Activated naive CD4-positive, alpha-beta T cell treated with anti-CD3 and anti-CD28 coated beads, Interleukin-2, amount 50 U/mL, for 72 hours (primary cell): ENCODE data around the gene CARMIL1. TPM values are rescaled to one million over a fixed set of nuclear protein-coding genes. Genes with fewer than 3 reads are reported as not detected.
A peak's percentile ranks its signal among the peaks of the same experiment; 100 is the strongest.
"Not testable (repeated sequence)": the region's sequence is repeated elsewhere in the genome, so short reads cannot be mapped to it uniquely, and the experiment has no call there.

Source experiments
- ATAC-seq, 2 donors: fragments of 150-1000 bp; cut with Tn5 transposase; 2 replicates each; pipeline ENCODE4 v1.10.0; 2021; ENCODE audit warnings: mild to moderate bottlenecking in 2 of 2, moderate library complexity in 2 of 2
- DNase-seq, 2 donors: peaks; one replicate each; pipeline ENCODE4 v3.0.0; 2021 to 2022; ENCODE audit warnings: low spot score in 2 of 2
- H3K27ac Mint-ChIP-seq, 2 donors: one replicate each; pipeline ENCODE4 v1.8.0; 2022; ENCODE audit warnings: mild to moderate bottlenecking in 2 of 2, mixed read lengths in 2 of 2
- H3K36me3 Mint-ChIP-seq, 2 donors: one replicate each; pipeline ENCODE4 v1.8.0; 2022; ENCODE audit warnings: mixed read lengths in 2 of 2
- H3K9me3 Mint-ChIP-seq, 2 donors: one replicate each; pipeline ENCODE4 v1.8.0; 2022; ENCODE audit warnings: mixed read lengths in 2 of 2
- total RNA-seq, 2 donors: library from RNA; stranded (reverse); gene quantifications; one replicate each; pipeline ENCODE4 v1.2.3, GENCODE V29; 2022

CARMIL1 gene
- total RNA-seq, 2 donors from 2014 or later, result 5.2 to 13.4 TPM

DNA sequence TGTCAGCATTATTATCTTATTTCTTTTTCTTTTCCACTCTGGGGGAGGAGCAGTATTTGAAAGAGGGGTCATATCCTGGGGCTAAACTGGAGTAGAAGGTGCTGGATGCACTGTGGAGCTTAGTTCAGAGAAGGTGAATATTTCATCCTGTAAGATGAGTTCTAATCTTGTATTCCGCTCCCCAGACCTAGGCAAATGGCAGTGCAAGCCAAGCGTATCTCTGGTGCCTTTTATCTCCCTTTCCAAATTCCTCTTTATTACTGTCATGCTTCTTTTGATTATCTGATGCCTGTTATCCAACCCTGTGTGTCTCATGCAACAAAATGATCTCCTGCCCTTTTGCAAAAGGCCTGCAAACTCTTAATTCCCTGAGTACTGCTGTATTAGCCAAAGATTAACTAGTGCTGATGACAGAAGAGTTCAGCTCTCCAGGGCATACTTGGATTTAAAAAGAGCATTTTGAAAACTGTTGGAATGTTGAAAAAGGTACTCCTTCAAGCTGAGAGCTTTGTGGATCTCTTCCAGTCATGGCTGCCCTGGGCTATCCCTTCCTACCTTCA lies 138.0 kb downstream of the CARMIL1 start:
- Mint-ChIP-seq H3K36me3 (no peaks in the 10 kb centered on the region), H3K27ac (no peak overlapping the region), H3K9me3 (no peaks in the 10 kb centered on the region)
- no peak for DNase-seq
- ATAC-seq, result no peak

DNA sequence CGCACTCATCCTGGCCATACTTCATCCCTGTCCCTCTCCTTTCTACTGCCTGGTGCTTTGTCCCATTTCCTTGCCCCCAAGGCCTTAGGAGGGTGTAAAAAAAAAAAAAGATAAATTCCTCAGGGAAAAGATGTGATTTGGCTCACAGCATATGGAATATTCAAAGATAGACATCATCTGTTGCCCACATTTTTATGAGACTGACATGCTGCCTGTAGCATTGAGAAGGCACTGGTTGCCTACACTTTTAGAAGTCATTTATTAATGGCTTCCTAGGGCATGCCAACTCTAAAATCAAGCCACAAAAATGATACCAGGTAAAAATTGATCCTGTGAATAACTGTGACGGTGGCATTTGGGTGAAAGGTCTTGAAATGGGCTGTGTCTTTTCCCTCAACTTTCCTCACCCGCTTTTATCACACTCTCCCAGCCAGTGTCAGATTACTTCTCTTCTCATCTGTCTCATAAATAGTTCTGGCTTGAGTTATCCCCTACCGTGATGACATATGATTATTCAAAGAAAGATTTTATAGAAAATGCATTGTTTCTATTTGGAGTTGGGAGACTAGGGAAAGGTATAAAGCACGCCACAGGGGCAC lies 139.4 kb downstream of the CARMIL1 start:
- no peak for ATAC-seq
- no peaks in the 10 kb centered on the region for H3K9me3 Mint-ChIP-seq
- no peaks in the 10 kb centered on the region for H3K36me3 Mint-ChIP-seq
- no peak for DNase-seq
- no peak overlapping the region for H3K27ac Mint-ChIP-seq

DNA sequence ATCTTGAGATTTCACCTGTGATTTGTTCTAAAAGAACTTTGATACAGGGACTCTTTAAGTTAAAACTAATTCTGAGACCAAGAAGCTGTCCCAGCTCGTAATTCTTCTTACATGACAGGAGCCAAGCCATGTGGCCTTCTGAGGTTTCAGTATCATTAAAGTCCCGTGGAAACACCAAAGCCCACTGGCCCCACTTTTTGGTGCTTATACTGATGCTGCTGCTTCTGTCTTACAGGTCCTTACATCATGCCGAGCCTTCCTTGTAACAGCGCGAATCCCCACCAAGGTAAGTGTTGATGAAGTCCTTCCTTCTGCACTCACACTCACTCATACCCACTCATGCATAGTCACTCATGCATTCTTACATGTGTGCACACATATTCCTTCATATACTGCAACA lies 140.7 kb downstream of the CARMIL1 start:
- no peaks in the 10 kb centered on the region for H3K36me3 Mint-ChIP-seq
- H3K9me3 Mint-ChIP-seq, result no peaks in the 10 kb centered on the region
- no peak overlapping the region for H3K27ac Mint-ChIP-seq
- ATAC-seq (peak in 1 of 2 donors; percentile 38), DNase-seq (no peak)

DNA sequence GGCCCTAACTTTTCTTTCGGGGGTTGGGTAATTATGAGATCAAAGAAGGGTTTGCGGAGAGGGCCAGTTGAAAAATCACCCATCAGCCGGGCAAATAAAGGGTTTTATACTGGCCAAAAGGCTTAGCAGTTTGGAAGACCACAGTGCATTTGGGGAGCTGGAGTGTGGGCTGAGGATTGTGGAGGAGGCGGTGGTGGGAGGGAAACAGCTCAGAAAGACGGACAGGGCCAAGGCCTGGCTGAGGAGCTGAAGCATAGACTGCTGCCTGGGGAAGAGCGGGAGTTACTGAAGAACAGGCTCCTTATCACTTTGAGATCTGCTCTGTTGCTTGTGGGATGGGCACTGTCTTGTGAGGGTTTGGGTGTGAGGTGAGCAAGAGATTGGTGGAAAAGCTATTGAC lies 144.2 kb downstream of the CARMIL1 start:
- Mint-ChIP-seq H3K27ac (no peak overlapping the region), H3K36me3 (no peaks in the 10 kb centered on the region), H3K9me3 (no peaks in the 10 kb centered on the region)
- DNase-seq (no peak), ATAC-seq (no peak)

DNA sequence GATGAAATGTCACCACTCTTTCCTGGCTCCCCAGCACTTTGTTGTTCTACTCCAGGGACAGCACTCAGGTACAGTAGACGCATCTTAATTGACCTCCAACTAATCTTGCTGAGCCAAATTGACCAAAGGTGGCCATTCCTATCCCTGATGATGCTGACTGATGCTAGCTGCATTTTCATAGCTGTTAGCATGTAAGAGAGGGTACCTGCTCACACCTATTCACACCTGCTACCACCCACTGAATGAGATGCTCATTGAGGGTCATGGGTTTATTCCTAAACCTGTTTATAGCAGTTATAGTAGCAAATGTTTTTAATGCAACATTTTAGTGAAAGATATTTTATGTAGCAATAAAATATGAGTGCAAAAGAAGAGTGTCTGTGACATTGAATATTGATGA lies 145.1 kb downstream of the CARMIL1 start:
- no peak for ATAC-seq
- no peaks in the 10 kb centered on the region for H3K36me3 Mint-ChIP-seq
- DNase-seq, result no peak
- no peak overlapping the region for H3K27ac Mint-ChIP-seq
- H3K9me3 Mint-ChIP-seq, result no peaks in the 10 kb centered on the region

DNA sequence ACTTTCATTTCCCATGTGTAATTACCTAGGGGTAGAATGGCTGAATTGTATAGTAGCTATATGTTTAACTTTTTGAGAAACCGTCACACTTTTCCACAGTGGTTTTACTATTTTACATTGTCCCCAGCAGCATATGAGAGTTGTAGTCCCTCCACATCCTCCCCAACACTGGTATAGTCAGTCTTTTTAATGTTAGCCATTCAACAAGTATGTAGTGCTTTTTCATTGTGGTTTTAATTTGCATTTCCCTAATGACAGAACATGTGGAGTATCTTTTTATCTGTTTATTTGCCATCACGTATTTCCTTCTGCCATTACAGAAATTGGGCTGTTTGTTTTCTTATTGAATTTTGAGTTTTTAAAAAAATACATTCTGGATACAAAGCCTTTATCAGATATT lies 148.4 kb downstream of the CARMIL1 start:
- H3K27ac Mint-ChIP-seq, result no peak overlapping the region
- H3K36me3 Mint-ChIP-seq, result no peaks in the 10 kb centered on the region
- DNase-seq, result no peak
- H3K9me3 Mint-ChIP-seq, result no peaks in the 10 kb centered on the region
- no peak for ATAC-seq

DNA sequence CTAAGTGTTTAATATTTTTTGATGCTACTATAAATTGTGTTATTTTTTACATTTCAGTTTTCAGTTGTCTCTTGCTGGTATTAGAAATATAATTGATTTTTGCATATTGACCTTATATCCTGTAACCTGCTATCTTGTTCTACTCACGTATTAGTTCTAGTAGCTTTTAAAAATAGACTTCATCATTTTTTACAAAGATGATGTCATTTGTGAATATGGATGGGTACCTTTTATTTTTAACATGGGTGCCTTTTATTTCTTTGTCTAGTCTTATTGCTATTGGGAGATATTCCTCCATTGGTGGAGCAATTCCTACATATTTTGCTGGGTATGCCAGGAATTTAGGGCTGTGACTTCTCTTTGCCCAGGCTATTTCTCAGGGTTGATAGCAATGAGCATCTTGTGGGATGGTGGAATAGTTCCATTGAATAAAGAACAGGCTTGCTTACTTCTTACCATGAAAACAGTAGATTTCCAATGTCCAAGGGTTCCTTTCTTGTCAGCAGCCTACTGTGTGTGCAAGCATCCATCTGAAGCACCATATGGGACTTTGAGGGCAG lies 149.7 kb downstream of the CARMIL1 start:
- DNase-seq, result no peak
- Mint-ChIP-seq H3K36me3 (no peaks in the 10 kb centered on the region), H3K27ac (no peak overlapping the region), H3K9me3 (no peaks in the 10 kb centered on the region)
- no peak for ATAC-seq

DNA sequence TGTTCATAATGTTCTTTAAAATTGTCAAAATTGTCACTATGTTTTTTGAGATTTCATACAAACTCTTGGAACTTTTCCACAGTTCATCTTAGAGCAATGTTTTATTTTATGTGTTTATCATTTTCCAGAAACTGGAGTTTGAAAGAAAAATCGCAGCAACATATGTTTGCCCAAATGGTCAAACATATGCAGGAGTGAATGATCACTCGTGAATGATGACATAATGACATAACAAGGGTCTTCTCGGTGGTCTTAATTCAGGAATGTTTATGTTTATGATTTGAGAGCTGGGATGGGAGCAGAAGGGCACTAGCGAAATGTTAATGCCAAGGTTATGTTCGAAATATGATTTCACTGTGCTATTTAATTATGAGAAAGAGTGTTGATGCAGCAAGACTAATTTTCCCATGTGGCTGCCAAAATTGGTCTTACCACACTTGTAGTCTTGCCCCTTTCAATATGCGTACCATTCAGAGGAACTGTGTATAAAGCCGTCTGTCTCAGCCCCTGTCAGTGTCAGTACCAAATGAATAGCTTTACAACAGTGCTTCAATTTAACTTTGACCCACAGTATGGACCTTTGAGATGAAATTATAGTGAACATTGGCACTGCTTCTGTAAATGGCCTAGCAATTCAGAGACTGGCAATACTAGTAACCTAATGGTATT lies 152.3 kb downstream of the CARMIL1 start:
- H3K9me3 Mint-ChIP-seq, result no peaks in the 10 kb centered on the region
- H3K27ac Mint-ChIP-seq, result no peak overlapping the region
- no peaks in the 10 kb centered on the region for H3K36me3 Mint-ChIP-seq
- ATAC-seq (no peak), DNase-seq (no peak)

DNA sequence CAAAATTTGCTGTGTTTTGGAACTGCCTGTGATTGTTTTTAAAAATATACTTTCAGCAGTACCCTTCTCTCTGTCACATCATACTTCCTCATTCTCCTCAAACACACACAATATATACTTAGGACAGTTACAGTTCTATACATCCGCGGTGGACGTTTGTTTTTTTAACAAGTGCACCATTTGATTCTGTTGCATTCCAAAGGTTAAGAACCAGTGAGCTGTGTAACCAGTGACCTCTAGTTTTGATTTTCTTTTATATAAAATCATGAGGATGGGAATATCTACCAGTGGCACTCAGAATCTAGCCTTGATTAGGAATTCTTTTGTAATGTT lies 152.8 kb downstream of the CARMIL1 start:
- H3K9me3 Mint-ChIP-seq, result no peaks in the 10 kb centered on the region
- H3K36me3 Mint-ChIP-seq, result no peaks in the 10 kb centered on the region
- ATAC-seq, result no peak
- H3K27ac Mint-ChIP-seq, result no peak overlapping the region
- no peak for DNase-seq

DNA sequence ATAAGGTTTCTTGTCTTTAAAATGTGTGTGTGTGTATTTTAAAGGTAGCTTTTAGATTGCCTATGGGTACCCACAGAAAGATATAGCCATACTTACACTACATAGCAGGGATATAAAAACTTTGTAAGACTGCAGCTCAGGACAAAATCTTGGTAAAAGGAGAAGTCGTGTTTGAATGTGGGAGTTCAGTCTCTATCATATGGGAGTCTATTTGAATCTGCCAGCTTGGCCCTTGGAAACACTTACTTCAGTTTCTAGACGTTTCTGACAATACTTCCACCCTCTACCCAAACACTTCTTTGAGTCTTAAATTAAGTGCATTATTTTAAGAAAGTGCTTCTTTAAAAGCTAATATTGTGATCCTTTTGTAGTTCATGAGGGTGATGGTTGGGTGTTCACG lies 155.7 kb downstream of the CARMIL1 start:
- Mint-ChIP-seq H3K9me3 (no peaks in the 10 kb centered on the region), H3K27ac (no peak overlapping the region), H3K36me3 (no peaks in the 10 kb centered on the region)
- DNase-seq (no peak), ATAC-seq (no peak)

DNA sequence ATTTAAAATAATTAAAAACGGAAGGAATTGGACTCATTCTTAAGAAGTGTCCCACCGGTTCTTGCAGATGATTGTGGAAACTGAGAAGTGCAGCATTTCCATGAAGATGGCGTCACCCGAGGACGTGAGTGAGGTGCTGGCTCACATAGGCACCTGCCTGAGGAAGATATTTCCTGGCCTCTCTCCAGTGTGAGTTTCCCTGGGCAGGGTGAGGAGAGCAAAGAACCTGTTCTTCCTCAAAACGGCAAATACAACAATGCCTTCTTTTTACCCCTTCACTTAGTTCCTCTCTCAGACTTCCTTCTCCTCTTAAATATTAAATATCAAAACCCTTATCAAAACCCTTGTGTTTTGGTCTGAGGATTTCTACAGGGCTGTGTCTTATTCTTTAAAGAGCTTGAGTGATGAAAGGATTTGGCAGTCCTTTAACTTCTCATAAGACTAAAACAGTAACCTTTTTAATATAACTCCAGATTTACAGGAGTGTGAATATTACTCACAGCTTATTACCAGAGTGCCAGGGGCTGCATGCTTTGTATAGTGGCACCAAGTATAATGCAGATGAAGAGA lies 156.3 kb downstream of the CARMIL1 start:
- DNase-seq, result no peak
- Mint-ChIP-seq H3K9me3 (no peaks in the 10 kb centered on the region), H3K36me3 (no peaks in the 10 kb centered on the region), H3K27ac (peak overlapping the region in 1 of 2 donors; percentile 62)
- no peak for ATAC-seq

DNA sequence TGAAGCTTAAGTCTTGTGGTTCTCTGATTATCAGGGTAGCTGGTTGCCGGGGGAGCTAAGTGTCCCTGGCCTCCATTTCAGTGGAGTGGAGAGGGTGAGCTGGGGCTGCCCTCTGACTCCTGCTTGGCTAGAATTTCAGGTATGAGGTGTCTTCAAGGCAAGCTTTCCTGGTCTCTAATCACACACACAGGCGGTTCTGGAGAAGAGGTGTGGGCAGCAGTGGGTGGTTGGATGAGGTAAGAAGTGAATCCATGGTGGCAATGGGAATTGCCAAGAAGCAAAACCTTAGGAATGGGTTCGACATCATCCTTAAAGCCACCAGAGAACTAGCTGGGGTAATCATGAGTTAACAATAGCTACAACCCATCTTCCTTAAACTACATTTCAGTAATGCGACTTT lies 157.6 kb downstream of the CARMIL1 start:
- ATAC-seq (no peak), DNase-seq (no peak)
- Mint-ChIP-seq H3K36me3 (no peaks in the 10 kb centered on the region), H3K9me3 (no peaks in the 10 kb centered on the region), H3K27ac (no peak overlapping the region)

DNA sequence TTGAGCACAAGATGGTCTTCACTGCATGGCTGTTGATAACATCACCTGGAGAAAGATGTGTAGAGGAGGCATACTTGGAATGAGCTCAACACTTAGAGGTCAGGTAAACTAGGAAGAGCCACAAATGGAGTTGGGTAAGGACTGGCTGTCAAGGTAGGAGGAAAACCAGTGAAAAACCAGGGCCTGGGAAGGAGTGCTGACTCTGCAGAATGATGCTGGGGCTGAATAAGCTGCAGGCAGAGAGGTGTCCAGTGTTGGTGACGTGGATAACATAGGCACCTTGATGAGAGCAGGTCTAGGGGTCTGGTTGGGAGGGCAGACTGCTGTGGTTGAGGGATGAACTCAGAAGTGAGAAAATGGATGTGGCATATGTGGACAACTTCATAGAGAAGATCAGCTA lies 160.2 kb downstream of the CARMIL1 start:
- peaks cover 0 to 5% of the 10 kb centered on the region in 2 donors for H3K36me3 Mint-ChIP-seq
- ATAC-seq, result no peak
- no peaks in the 10 kb centered on the region for H3K9me3 Mint-ChIP-seq
- no peak for DNase-seq
- no peak overlapping the region for H3K27ac Mint-ChIP-seq

DNA sequence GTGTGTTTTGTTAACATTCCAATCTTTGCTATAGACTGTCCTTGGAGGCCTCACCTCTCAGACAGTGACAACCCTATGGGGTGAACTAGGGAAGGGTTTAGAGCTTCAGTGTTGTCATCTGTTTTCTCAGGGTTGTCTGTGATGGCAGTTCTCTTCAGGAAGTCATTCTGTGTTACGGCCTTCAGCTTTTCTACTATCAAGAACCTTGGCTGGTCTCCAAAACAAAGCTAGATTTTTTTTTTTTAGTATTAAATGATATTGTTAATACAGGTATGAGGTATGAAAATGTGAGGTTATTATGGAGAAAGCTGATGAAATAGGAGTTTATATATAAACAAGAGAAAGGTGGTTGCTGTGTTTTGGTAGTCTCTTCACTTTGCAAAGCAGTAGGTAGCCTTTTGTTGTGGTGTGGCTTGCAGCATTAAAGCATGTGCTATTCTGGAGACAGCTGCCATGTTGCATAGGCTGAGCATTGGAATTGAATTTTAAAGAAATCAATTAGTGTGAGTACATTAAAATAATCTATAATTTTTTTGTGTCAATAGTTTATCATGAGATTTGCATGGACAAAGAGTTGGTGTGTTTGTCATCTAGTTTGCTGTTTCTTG lies 162.6 kb downstream of the CARMIL1 start:
- peak overlapping the region; percentile 50 to 62 for H3K27ac Mint-ChIP-seq
- ATAC-seq, result peak in 1 of 2 donors; percentile 45

DNA sequence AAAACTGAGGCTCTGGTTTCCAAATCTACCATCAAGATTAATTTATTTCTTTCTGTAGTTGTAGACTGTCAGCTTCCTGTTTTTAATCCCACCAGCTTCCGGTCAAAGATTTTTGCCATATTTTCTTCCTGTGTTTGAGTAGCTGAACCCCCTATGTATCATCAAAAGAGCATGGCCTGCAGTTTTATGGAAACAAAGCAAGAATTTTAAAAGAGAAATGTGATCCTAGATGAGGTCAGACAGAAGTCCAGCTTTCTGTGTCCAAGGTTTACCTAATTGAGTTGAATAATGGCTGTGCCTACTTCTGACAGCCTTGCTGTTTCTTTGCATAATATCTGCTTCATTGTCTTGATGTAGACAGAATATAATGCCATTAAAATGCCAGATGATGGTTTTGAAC lies 163.7 kb downstream of the CARMIL1 start:
- H3K27ac Mint-ChIP-seq, result no peak overlapping the region
- DNase-seq (no peak), ATAC-seq (no peak)
- H3K9me3 Mint-ChIP-seq, result peaks cover 0 to 23% of the 10 kb centered on the region in 2 donors
- H3K36me3 Mint-ChIP-seq, result peaks cover 6 to 24% of the 10 kb centered on the region in 2 donors

More for the DNA sequence above, 162.6 kb downstream of the CARMIL1 start:
- H3K9me3 Mint-ChIP-seq, result peaks cover 0 to 15% of the 10 kb centered on the region in 2 donors
- peaks cover 6 to 17% of the 10 kb centered on the region in 2 donors for H3K36me3 Mint-ChIP-seq
- DNase-seq, result no peak

DNA sequence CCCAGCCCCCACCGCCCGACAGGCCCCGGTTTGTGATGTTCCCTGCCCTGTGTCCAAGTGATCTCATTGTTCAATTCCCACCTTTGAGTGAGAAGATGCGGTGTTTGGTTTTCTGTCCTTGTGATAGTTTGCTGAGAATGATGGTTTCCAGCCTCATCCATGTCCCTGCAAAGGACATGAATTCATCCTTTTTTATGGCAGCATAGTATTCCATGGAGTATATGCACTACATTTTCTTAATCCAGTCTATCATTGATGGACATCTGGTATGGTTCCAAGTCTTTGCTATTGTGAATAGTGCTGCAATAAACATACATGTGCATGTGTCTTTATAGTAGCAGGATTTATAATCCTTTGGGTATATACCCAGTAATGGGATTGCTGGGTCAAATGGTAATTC lies 165.3 kb downstream of the CARMIL1 start:
- H3K27ac Mint-ChIP-seq, ATAC-seq, DNase-seq: not testable (repeated sequence)
- Mint-ChIP-seq H3K36me3 (peaks cover 6 to 31% of the 10 kb centered on the region in 2 donors), H3K9me3 (peaks cover 0 to 23% of the 10 kb centered on the region in 2 donors)
